Amniotic epithelial cell (primary cell): ENCODE data around the gene GPN3.
"Not testable (repeated sequence)": the region's sequence is repeated elsewhere in the genome, so short reads cannot be mapped to it uniquely, and the experiment has no call there.

Experiments used
- DNase-seq: peaks from one replicate; pipeline ENCODE4 v3.0.0-alpha.2; 2010; ENCODE audit warnings: low read depth

Gene GPN3

DNA sequence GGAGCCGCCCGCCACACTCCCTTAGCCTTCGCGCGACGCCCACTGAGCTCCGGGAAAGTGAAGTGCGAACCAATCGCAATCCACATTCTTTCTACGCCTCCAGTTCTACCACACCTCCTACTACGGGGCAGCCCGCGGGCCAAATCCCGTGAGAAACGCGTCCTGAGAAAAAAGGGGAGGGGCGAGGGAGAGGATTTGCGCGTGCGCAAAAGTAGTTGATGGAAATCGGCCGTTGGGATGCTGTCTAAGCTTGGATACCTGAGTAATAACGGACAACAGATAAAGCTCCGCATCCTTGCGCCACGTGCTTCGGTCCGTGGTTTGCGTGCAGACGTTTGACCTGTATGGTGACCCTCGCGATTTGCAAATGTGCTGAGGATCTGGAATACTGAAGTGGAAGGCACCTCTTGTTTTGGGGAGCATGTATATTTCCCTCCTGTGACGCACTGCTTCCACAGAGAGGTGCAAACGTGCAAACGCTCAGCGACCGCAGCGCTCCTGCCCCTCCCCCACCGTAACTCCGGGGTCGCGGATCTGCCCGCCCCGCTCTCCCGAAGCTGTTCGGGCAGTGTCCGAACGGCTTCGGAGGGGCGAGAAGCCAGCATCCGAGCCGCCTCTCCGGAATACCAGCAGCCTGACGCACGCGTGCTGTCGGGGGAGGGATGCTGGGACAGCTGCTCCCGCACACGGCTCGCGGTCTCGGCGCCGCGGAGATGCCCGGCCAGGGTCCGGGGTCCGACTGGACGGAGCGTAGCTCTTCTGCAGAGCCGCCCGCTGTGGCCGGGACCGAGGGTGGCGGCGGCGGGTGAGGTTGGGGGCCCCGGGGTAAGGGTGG is at the start of gene GPN3, which contains the start of gene FAM216A:
Gene GPN3 (minus strand): TSS at position 44 of the 835 bp plus-strand sequence. CDS start 54 bp downstream, outside the sequence.
Gene FAM216A (plus strand): TSS at position 632 of the 835 bp plus-strand sequence. CDS start 31 bp downstream, at position 663.
- DNase-seq = peak; percentile 98

- DNase-seq = no peak
Measured at GRCh38 chr12:110516995-110517394, 48.9 kb upstream of the GPN3 start.

- DNase-seq = no peak
Measured at GRCh38 chr12:110514363-110514762, 46.3 kb upstream of the GPN3 start.

DNA sequence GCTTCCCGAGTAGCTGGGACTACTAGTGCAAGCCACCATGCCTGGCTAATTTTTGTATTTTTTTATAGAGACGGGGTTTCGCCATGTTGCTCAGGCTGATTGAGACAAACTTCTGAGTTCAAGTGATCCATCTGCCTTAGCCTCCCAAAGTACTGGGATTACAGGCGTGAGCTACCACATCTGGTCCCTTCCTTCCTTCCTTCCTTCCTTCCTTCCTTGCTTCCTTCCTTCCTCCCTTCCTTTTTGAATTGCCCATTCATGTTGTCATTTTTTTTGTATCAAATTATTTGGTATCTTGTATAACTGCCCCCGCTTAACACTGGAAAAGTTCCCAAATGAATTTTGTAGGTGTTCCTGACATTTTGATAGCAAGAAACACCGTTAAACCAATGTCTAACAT is 45.8 kb upstream of the GPN3 start:
- DNase-seq = no peak

DNA sequence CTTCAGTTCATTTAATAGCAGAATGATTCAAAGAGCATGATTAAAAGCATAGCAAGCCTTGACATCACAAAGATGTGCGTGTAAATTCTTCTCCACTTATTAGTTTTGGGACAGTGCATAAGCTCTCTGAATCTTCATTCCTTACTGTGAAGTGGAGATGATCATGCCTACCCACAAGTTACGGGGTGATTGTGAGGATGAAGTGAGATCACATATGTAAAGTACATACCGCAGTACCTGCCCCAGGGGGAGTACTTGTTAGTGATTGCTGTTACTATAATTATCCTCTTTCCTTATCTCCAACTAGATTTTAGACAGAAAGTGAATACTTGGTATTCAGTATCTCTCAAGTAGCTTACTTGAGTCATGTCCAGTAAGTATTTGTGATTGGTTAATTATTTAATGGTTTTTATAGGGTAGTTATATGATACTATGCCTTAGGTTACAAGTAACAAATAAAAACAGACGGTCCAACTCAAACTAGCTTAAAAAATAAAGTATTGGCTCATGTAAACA is 40.1 kb upstream of the GPN3 start:
- DNase-seq = peak; percentile 8

- no peak for DNase-seq
Measured at GRCh38 chr12:110505332-110505731, 37.3 kb upstream of the GPN3 start.

DNA sequence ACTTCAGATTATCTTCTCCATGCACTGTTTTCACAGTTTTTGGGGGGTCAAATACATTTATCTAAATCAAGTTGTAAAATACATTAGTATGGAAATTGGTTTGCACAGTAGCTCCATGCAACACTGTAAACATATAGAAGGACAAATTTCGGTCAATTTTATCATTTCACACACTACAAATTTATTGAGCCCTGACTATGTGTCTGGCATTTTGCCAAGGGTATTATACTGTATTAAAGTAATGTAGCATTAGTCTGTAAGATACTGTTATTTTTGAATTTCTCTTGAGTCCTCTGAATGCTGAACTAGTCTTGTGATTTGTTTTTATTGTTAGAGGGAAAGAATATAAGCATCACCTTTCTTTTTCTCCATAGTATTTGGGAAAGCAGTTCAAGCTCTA is 35.4 kb upstream of the GPN3 start:
- no peak for DNase-seq

GRCh38 chr12:110501752-110502738 is 34.0 kb upstream of the GPN3 start, which contains the start of the genes RAD9B and VPS29:
TSS of gene RAD9B (plus strand) at chr12:110502331. CDS start at chr12:110502338, 7 bp downstream.
TSS of gene VPS29 (minus strand) at chr12:110502111. CDS start at chr12:110502051, 60 bp downstream.
- peak; percentile 98 for DNase-seq

GRCh38 chr12:110501399-110501751 is 33.3 kb upstream of the GPN3 start:
- DNase-seq = peak; percentile 50

- peak; percentile 55 for DNase-seq
Measured at GRCh38 chr12:110498984-110499706, 31.1 kb upstream of the GPN3 start.

GRCh38 chr12:110475426-110475825 is 7.4 kb upstream of the GPN3 start:
- DNase-seq = no peak

DNA sequence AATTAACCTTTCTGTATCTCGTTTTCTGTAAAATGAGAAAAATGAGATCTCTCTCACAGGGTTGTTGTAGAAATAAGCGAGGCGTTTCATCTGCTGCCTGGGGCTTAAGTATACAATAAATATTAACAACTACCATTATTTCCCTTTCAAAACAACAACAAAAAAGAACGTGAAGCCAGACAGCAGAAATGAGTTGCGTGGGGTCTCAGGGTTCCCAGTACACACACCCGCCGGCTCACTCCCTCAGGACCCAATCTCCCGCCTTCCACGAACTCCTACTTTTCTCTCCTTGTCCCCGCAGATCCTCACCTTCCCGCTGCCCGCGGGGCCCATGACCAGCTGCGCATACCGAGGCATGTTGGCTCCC is 227 bp downstream of the GPN3 start:
- DNase-seq = no peak

DNA sequence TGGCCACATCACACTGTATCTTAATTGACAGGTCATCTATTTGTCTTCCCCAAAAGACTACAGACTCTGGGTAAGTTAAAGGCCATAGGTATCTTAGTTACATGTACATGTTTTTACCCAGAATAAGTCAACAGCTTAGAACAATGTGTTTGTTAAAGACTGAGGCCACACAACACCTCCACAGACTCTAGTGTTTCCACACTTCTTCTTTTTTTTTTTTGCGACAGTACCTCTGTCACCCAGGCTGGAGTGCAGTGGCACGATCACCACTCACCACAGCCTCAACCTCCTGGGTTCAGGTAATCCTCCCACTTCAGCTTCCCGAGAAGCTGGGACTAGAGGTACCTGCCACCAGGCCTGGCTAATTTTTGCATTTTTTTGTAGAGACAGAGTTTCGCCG is 1.3 kb downstream of the GPN3 start:
- no peak for DNase-seq

GRCh38 chr12:110465765-110466164 is 2.3 kb downstream of the GPN3 start:
- not testable (repeated sequence) for DNase-seq

GRCh38 chr12:110465024-110465423 is 3.0 kb downstream of the GPN3 start:
- DNase-seq = no peak

DNA sequence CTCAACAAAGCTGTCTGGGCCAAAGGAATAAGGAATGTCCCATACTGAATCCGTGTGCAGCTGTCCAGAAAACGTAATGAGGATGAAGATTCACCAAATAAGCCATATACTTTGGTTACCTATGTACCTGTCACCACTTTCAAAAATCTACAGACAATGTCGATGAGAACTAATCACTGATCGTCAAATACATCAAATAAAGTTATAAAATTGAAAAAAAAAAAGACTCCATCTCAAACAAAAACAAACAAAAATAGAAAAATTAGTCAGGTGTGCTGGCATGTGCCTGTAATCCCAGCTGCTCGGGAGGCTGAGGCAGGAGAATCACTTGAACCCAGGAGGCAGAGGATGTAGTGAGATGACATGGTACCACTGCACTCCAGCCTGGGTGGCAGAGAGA is 6.9 kb downstream of the GPN3 start:
- not testable (repeated sequence) for DNase-seq

- DNase-seq = no peak
Measured at GRCh38 chr12:110458756-110459155, 9.3 kb downstream of the GPN3 start.

DNA sequence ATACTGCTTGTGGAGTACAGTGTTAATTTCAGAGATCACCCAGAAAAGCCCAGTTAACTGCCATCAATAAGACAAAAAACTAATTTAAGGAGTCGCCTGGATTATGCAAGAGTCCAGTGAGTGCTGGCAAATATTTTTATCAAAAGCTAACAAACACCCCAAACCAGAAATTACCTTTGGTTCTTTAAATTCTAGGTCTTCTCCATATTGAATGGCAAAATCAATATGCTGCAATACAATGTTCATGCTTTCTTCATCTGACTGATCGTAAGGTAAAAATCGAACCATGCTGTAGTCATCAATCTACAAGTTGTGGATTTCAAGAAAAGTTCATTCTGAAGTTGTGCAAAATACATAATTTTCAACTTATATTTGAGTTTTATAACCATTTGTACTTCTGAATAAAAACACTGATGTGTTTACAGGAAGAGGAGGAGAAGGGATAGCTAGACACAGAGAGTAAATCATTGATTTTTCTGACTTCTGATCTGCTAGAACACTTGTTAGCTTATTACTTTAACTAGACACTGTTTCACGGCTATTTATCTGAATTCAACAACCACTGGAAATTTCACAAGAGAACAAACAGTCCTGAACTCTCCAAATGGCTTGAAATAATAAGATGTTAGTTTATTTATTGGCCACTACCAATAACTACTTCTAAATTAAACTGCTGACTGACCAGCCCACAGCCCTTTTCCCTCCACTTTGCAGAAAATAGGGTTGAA is 14.3 kb downstream of the GPN3 start:
- DNase-seq = no peak

DNA sequence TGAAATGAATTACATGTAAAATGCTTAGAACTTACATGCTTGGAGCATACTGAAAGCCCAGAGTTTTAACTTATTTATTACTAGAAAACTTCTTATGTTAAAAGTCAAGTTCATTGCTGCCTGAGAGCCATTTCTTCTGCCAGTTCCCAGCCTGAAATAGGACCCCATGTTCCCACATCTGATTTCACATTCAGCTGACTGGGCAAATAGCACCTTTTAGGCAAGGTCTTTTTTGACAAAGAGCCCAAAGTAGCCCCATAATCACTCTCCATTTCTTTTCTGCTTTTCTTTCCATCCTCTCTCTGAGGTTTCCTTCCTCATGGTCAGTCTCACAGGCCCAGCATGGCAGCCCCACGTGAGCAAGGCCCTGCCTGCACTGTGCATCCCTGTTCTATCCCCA is 16.8 kb downstream of the GPN3 start:
- DNase-seq = no peak

- DNase-seq = peak; percentile 92
Measured at GRCh38 chr12:110449799-110450497, 18.1 kb downstream of the GPN3 start, which contains the start of gene ARPC3. TSS of gene ARPC3 (minus strand) at chr12:110450337. CDS start at chr12:110450260, 77 bp downstream.
